WTC11 (cell line): Measurements from ENCODE around the gene TM4SF1.

Experiments
- CREB1 ChIP-seq: sonication (generic); formaldehyde crosslinking; IDR thresholded peaks from 2 replicates; pipeline ENCODE4 v1.8.0; 2023; ENCODE audit warnings: mild to moderate bottlenecking, missing genetic modification reagents
- CTCF ChIP-seq: fragments of 200-600 bp; IDR thresholded peaks from 2 replicates; pipeline ENCODE4 v1.8.0; 2022; ENCODE audit warnings: antibody characterized with exemption
- E2F4 ChIP-seq: sonication (generic); formaldehyde crosslinking; IDR thresholded peaks from 2 replicates; pipeline ENCODE4 v1.8.1; 2022; ENCODE audit warnings: low read depth, mild to moderate bottlenecking, moderate library complexity, missing genetic modification reagents, borderline replicate concordance
- ETV6 ChIP-seq: sonication (generic); formaldehyde crosslinking; IDR thresholded peaks from 2 replicates; pipeline ENCODE4 v1.8.1; 2022; ENCODE audit warnings: mild to moderate bottlenecking, missing genetic modification reagents
- FOXK1 ChIP-seq: sonication (generic); formaldehyde crosslinking; IDR thresholded peaks from 2 replicates; pipeline ENCODE4 v1.8.0; 2022; ENCODE audit warnings: mild to moderate bottlenecking, moderate library complexity, missing genetic modification reagents
- MXD4 ChIP-seq: fragments of 250-450 bp; sonication (Bioruptor Pico); IDR thresholded peaks from 2 replicates; pipeline ENCODE4 v1.8.0; 2021; ENCODE audit warnings: mild to moderate bottlenecking, moderate library complexity, borderline replicate concordance
- RELA ChIP-seq: sonication (generic); formaldehyde crosslinking; IDR thresholded peaks from 2 replicates; pipeline ENCODE4 v1.8.1; 2022; ENCODE audit warnings: missing genetic modification reagents, mild to moderate bottlenecking, borderline replicate concordance
- SMAD3 ChIP-seq: sonication (generic); formaldehyde crosslinking; IDR thresholded peaks from 2 replicates; pipeline ENCODE4 v1.8.0; 2022; ENCODE audit warnings: missing genetic modification reagents, mild to moderate bottlenecking, borderline replicate concordance
- TCF7 ChIP-seq: sonication (generic); formaldehyde crosslinking; IDR thresholded peaks from 2 replicates; pipeline ENCODE4 v1.8.0; 2022; ENCODE audit warnings: mild to moderate bottlenecking, low read depth, missing genetic modification reagents, moderate library complexity
- ZNF317 ChIP-seq: sonication (generic); formaldehyde crosslinking; IDR thresholded peaks from 2 replicates; pipeline ENCODE4 v1.8.1; 2023; ENCODE audit warnings: low read depth, mild to moderate bottlenecking, moderate library complexity, missing genetic modification reagents, borderline replicate concordance
- TF ChIP-seq, protein P1 (sequence below): sonication (generic); formaldehyde crosslinking; IDR thresholded peaks from 2 replicates; pipeline ENCODE4 v1.8.1; 2023; ENCODE audit warnings: mild to moderate bottlenecking, missing genetic modification reagents
- TF ChIP-seq, protein P2 (sequence below): sonication (generic); formaldehyde crosslinking; IDR thresholded peaks from 2 replicates; pipeline ENCODE4 v1.8.0; 2022; ENCODE audit warnings: mild to moderate bottlenecking, missing genetic modification reagents

GRCh38 chr3:149390772-149391212 is 13.3 kb upstream of the TM4SF1 start:
- TF ChIP-seq ZNF317 (CRISPR knock-in tag): no peak
- TF ChIP-seq, protein P1, sequence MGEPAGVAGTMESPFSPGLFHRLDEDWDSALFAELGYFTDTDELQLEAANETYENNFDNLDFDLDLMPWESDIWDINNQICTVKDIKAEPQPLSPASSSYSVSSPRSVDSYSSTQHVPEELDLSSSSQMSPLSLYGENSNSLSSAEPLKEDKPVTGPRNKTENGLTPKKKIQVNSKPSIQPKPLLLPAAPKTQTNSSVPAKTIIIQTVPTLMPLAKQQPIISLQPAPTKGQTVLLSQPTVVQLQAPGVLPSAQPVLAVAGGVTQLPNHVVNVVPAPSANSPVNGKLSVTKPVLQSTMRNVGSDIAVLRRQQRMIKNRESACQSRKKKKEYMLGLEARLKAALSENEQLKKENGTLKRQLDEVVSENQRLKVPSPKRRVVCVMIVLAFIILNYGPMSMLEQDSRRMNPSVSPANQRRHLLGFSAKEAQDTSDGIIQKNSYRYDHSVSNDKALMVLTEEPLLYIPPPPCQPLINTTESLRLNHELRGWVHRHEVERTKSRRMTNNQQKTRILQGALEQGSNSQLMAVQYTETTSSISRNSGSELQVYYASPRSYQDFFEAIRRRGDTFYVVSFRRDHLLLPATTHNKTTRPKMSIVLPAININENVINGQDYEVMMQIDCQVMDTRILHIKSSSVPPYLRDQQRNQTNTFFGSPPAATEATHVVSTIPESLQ (CRISPR knock-in tag): no peak
- no peak for TF ChIP-seq FOXK1
- no peak for TF ChIP-seq CTCF
- TF ChIP-seq, protein P2, sequence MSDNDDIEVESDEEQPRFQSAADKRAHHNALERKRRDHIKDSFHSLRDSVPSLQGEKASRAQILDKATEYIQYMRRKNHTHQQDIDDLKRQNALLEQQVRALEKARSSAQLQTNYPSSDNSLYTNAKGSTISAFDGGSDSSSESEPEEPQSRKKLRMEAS (CRISPR knock-in tag): no peak
- TF ChIP-seq MXD4 (CRISPR knock-in tag): no peak
- no peak for TF ChIP-seq CREB1
- no peak for TF ChIP-seq ETV6 (CRISPR knock-in tag)
- no peak for TF ChIP-seq E2F4 (CRISPR knock-in tag)
- no peak for TF ChIP-seq RELA (CRISPR knock-in tag)
- TF ChIP-seq TCF7 (CRISPR knock-in tag): no peak
- TF ChIP-seq SMAD3 (CRISPR knock-in tag): no peak
